Activated naive CD8-positive, alpha-beta T cell treated with anti-CD3 and anti-CD28 coated beads, Interleukin-2, amount 10 ng/mL, durations not matched to agents 7 days and 5 days (primary cell): ENCODE results near the gene DOCK8. TPM values are rescaled to one million over a fixed set of nuclear protein-coding genes. Genes with fewer than 3 reads are reported as not detected.

Experiments
- ATAC-seq: fragments of 150-1000 bp; cut with Tn5 transposase; one replicate; pipeline ENCODE4 v1.10.0; 2021; ENCODE audit warnings: low read depth, moderate library complexity
- POLR2A ChIA-PET: fragments of 350-600 bp; sonication (Branson Sonifier 250); formaldehyde crosslinking; loops from one replicate; lab custom pipeline; 2021; ENCODE audit warnings: antibody characterized with exemption; lab: Charles Lee
- DNase-seq: peaks from one replicate; pipeline ENCODE4 v3.0.0; 2021
- H3K27ac Mint-ChIP-seq: one replicate; pipeline ENCODE4 v1.8.0; 2022; ENCODE audit warnings: mild to moderate bottlenecking, mixed read lengths
- H3K27me3 Mint-ChIP-seq: one replicate; pipeline ENCODE4 v1.8.0; 2022; ENCODE audit warnings: mild to moderate bottlenecking, moderate library complexity, mixed read lengths
- H3K36me3 Mint-ChIP-seq: one replicate; pipeline ENCODE4 v1.8.0; 2021; ENCODE audit warnings: mild to moderate bottlenecking, mixed read lengths
- H3K4me1 Mint-ChIP-seq: one replicate; pipeline ENCODE4 v1.8.0; 2021; ENCODE audit warnings: mixed read lengths
- H3K4me3 Mint-ChIP-seq: one replicate; pipeline ENCODE4 v1.8.0; 2022; ENCODE audit warnings: mild to moderate bottlenecking, moderate library complexity, mixed read lengths
- H3K9me3 Mint-ChIP-seq: one replicate; pipeline ENCODE4 v1.8.0; 2021; ENCODE audit warnings: mixed read lengths
- total RNA-seq, 2 experiments: library from RNA; stranded (reverse); gene quantifications; one replicate each; pipeline ENCODE4 v1.2.3, GENCODE V29; 2021

The DOCK8 gene
- total RNA-seq, 2 experiments from 2014 or later: 318 to 319 TPM

- Mint-ChIP-seq H3K9me3 (no peaks in the 10 kb centered on the region), H3K4me1 (peaks cover 24% of the 10 kb centered on the region), H3K27me3 (no peaks in the 10 kb centered on the region), H3K4me3 (no peak overlapping the region), H3K27ac (no peak overlapping the region), H3K36me3 (peaks cover 52% of the 10 kb centered on the region)
- DNase-seq (no peak), ATAC-seq (no peak)
- POLR2A ChIA-PET: no interaction called here
Observed at GRCh38 chr9:346111-346571, 131.5 kb downstream of the DOCK8 start.

GRCh38 chr9:347667-348292 lies 133.1 kb downstream of the DOCK8 start:
- Mint-ChIP-seq H3K4me1 (peaks cover 31% of the 10 kb centered on the region), H3K36me3 (peaks cover 54% of the 10 kb centered on the region), H3K27me3 (no peaks in the 10 kb centered on the region), H3K4me3 (no peak overlapping the region), H3K27ac (no peak overlapping the region), H3K9me3 (no peaks in the 10 kb centered on the region)
- ATAC-seq (no peak), DNase-seq (no peak)
- POLR2A ChIA-PET: no interaction called here

GRCh38 chr9:350384-350783 lies 135.7 kb downstream of the DOCK8 start:
- DNase-seq: no peak
- Mint-ChIP-seq H3K4me3 (no peak overlapping the region), H3K36me3 (peaks cover 54% of the 10 kb centered on the region), H3K4me1 (peaks cover 49% of the 10 kb centered on the region), H3K27me3 (no peaks in the 10 kb centered on the region), H3K27ac (peak overlapping the region; percentile 85), H3K9me3 (no peaks in the 10 kb centered on the region)
- POLR2A ChIA-PET: interaction anchor here (1.0 kb wide), 1 partner anchor 10 kb away, joined by 3 read pairs; no protein-coding TSS in a partner anchor
- ATAC-seq: no peak

GRCh38 chr9:351916-352315 lies 137.3 kb downstream of the DOCK8 start:
- POLR2A ChIA-PET: no interaction called here
- no peaks in the 10 kb centered on the region for H3K27me3 Mint-ChIP-seq
- DNase-seq (no peak), ATAC-seq (no peak)
- no peak overlapping the region for H3K4me3 Mint-ChIP-seq
- peaks cover 54% of the 10 kb centered on the region for H3K4me1 Mint-ChIP-seq
- H3K27ac Mint-ChIP-seq: peak overlapping the region; percentile 46
- peaks cover 58% of the 10 kb centered on the region for H3K36me3 Mint-ChIP-seq
- no peaks in the 10 kb centered on the region for H3K9me3 Mint-ChIP-seq

- Mint-ChIP-seq H3K9me3 (no peaks in the 10 kb centered on the region), H3K4me3 (no peak overlapping the region), H3K27ac (no peak overlapping the region), H3K4me1 (peaks cover 50% of the 10 kb centered on the region), H3K27me3 (no peaks in the 10 kb centered on the region), H3K36me3 (peaks cover 59% of the 10 kb centered on the region)
- ATAC-seq (no peak), DNase-seq (no peak)
- POLR2A ChIA-PET: no interaction called here
Observed at GRCh38 chr9:353077-353476, 138.4 kb downstream of the DOCK8 start.

- peak overlapping the region; percentile 41 for H3K27ac Mint-ChIP-seq
- peaks cover 46% of the 10 kb centered on the region for H3K4me1 Mint-ChIP-seq
- POLR2A ChIA-PET: interaction anchor here (0.6 kb wide), 1 partner anchor 63 kb away, joined by 3 read pairs; no protein-coding TSS in a partner anchor
- no peak overlapping the region for H3K4me3 Mint-ChIP-seq
- peaks cover 51% of the 10 kb centered on the region for H3K36me3 Mint-ChIP-seq
- ATAC-seq (no peak), DNase-seq (no peak)
- H3K27me3 Mint-ChIP-seq: no peaks in the 10 kb centered on the region
- no peaks in the 10 kb centered on the region for H3K9me3 Mint-ChIP-seq
Observed at GRCh38 chr9:354453-354852, 139.8 kb downstream of the DOCK8 start.

- POLR2A ChIA-PET: no interaction called here
- Mint-ChIP-seq H3K36me3 (peaks cover 49% of the 10 kb centered on the region), H3K4me1 (peaks cover 28% of the 10 kb centered on the region), H3K27ac (no peak overlapping the region), H3K4me3 (no peak overlapping the region), H3K9me3 (no peaks in the 10 kb centered on the region), H3K27me3 (no peaks in the 10 kb centered on the region)
- no peak for ATAC-seq
- no peak for DNase-seq
Observed at GRCh38 chr9:357560-357959, 142.9 kb downstream of the DOCK8 start.

- H3K36me3 Mint-ChIP-seq: peaks cover 49% of the 10 kb centered on the region
- H3K4me1 Mint-ChIP-seq: peaks cover 7% of the 10 kb centered on the region
- H3K27me3 Mint-ChIP-seq: no peaks in the 10 kb centered on the region
- no peak for DNase-seq
- POLR2A ChIA-PET: no interaction called here
- H3K27ac Mint-ChIP-seq: peak overlapping the region; percentile 4
- no peak overlapping the region for H3K4me3 Mint-ChIP-seq
- H3K9me3 Mint-ChIP-seq: no peaks in the 10 kb centered on the region
- no peak for ATAC-seq
Observed at GRCh38 chr9:362561-363273, 148.1 kb downstream of the DOCK8 start.

GRCh38 chr9:363274-363612 lies 148.6 kb downstream of the DOCK8 start:
- no peak overlapping the region for H3K27ac Mint-ChIP-seq
- H3K9me3 Mint-ChIP-seq: no peaks in the 10 kb centered on the region
- H3K36me3 Mint-ChIP-seq: peaks cover 53% of the 10 kb centered on the region
- DNase-seq (no peak), ATAC-seq (no peak)
- POLR2A ChIA-PET: no interaction called here
- no peak overlapping the region for H3K4me3 Mint-ChIP-seq
- H3K27me3 Mint-ChIP-seq: no peaks in the 10 kb centered on the region
- peaks cover 7% of the 10 kb centered on the region for H3K4me1 Mint-ChIP-seq

GRCh38 chr9:365436-365835 lies 150.8 kb downstream of the DOCK8 start:
- no peaks in the 10 kb centered on the region for H3K9me3 Mint-ChIP-seq
- H3K36me3 Mint-ChIP-seq: peaks cover 63% of the 10 kb centered on the region
- peaks cover 7% of the 10 kb centered on the region for H3K4me1 Mint-ChIP-seq
- H3K27ac Mint-ChIP-seq: no peak overlapping the region
- ATAC-seq (no peak), DNase-seq (no peak)
- POLR2A ChIA-PET: no interaction called here
- H3K27me3 Mint-ChIP-seq: no peaks in the 10 kb centered on the region
- no peak overlapping the region for H3K4me3 Mint-ChIP-seq

- DNase-seq (no peak), ATAC-seq (no peak)
- Mint-ChIP-seq H3K27ac (no peak overlapping the region), H3K27me3 (no peaks in the 10 kb centered on the region), H3K36me3 (peaks cover 55% of the 10 kb centered on the region), H3K9me3 (no peaks in the 10 kb centered on the region), H3K4me1 (peaks cover 5% of the 10 kb centered on the region), H3K4me3 (no peak overlapping the region)
- POLR2A ChIA-PET: no interaction called here
Observed at GRCh38 chr9:366620-367019, 152.0 kb downstream of the DOCK8 start.

- Mint-ChIP-seq H3K36me3 (peaks cover 49% of the 10 kb centered on the region), H3K27me3 (no peaks in the 10 kb centered on the region), H3K4me3 (no peak overlapping the region), H3K9me3 (no peaks in the 10 kb centered on the region), H3K27ac (no peak overlapping the region), H3K4me1 (peaks cover 2% of the 10 kb centered on the region)
- POLR2A ChIA-PET: no interaction called here
- DNase-seq (no peak), ATAC-seq (no peak)
Observed at GRCh38 chr9:370086-370485, 155.4 kb downstream of the DOCK8 start.

- DNase-seq (no peak), ATAC-seq (no peak)
- POLR2A ChIA-PET: no interaction called here
- Mint-ChIP-seq H3K27me3 (no peaks in the 10 kb centered on the region), H3K4me3 (no peak overlapping the region), H3K27ac (no peak overlapping the region), H3K9me3 (no peaks in the 10 kb centered on the region), H3K36me3 (peaks cover 51% of the 10 kb centered on the region), H3K4me1 (peaks cover 2% of the 10 kb centered on the region)
Observed at GRCh38 chr9:371349-371748, 156.7 kb downstream of the DOCK8 start.

GRCh38 chr9:372128-372527 lies 157.5 kb downstream of the DOCK8 start:
- peaks cover 50% of the 10 kb centered on the region for H3K36me3 Mint-ChIP-seq
- H3K4me3 Mint-ChIP-seq: no peak overlapping the region
- no peak for DNase-seq
- no peak for ATAC-seq
- POLR2A ChIA-PET: no interaction called here
- no peaks in the 10 kb centered on the region for H3K27me3 Mint-ChIP-seq
- H3K4me1 Mint-ChIP-seq: peaks cover 2% of the 10 kb centered on the region
- H3K9me3 Mint-ChIP-seq: no peaks in the 10 kb centered on the region
- H3K27ac Mint-ChIP-seq: no peak overlapping the region
